K562 (cell line): ENCODE results near the gene PTK6. TPM values are rescaled to one million over a fixed set of nuclear protein-coding genes. Genes with fewer than 3 reads are reported as not detected.

Experiments
- ATAC-seq: fragments of 200-7000 bp; cut with Tn5 transposase; 3 replicates; pipeline ENCODE4 v1.9.1; 2020; ENCODE audit warnings: moderate library complexity
- BruUV-seq: library from RNA; stranded (reverse); fragments of 400-500 nt; replicated peaks from 2 replicates; lab custom pipeline; 2021; lab: Mats Ljungman, UMichigan
- CTCF ChIA-PET: fragments of 300-600 bp; formaldehyde crosslinking; extraction: SDS; loops from one replicate; lab custom pipeline; 2021; ENCODE audit warnings: low intra/inter-chr PET ratio; lab: Yijun Ruan, JAX
- POLR2A ChIA-PET: fragments of 300-600, 350-650 bp; sonication (Branson Sonifier 250); formaldehyde crosslinking; extraction: SDS; loops from one replicate; lab custom pipeline; 2021; ENCODE audit warnings: antibody characterized with exemption, inconsistent platforms; lab: Yijun Ruan, JAX
- DNase-seq, 4 experiments: peaks; one replicate each; pipeline versions ENCODE4 v3.0.0 to v3.0.0-alpha.2; 2011 to 2018; ENCODE audit warnings: low spot score in 3 of 4, mixed read lengths in 3 of 4; ENCODE audit errors: extremely low read depth in 1 of 4
- FAIRE-seq: peaks from 2 replicates; lab custom pipeline; 2011; peaks lifted over from hg19 to GRCh38; lab: Jason Lieb, UNC
- H2AFZ ChIP-seq: 2 replicates; pipeline ENCODE4 v1.6.0; 2011; ENCODE audit warnings: low read depth, low read length, control low read depth, inconsistent platforms
- H3K27ac ChIP-seq: fragments of 200-600 bp; 3 replicates; pipeline ENCODE4 v1.8.0; 2011; ENCODE audit warnings: low read depth, mild to moderate bottlenecking, control low read depth, inconsistent platforms, low read length, moderate library complexity, mixed read lengths; ENCODE audit errors: extremely low read depth
- H3K27me3 ChIP-seq, 2 experiments: fragments of 300-600 bp in 1 of 2; 2 replicates in 1 of 2; 3 replicates in 1 of 2; pipeline versions ENCODE4 v1.6.0 to v1.8.0; 2011; ENCODE audit warnings: inconsistent platforms in 2 of 2, low read length in 2 of 2, mild to moderate bottlenecking in 1 of 2, mixed read lengths in 1 of 2, moderate library complexity in 1 of 2; ENCODE audit not compliant: control insufficient read depth in 2 of 2, insufficient read depth in 2 of 2
- H3K36me3 ChIP-seq: fragments of 300-600 bp; 3 replicates; pipeline ENCODE4 v1.8.0; 2011; ENCODE audit warnings: mild to moderate bottlenecking, low read length, inconsistent platforms; ENCODE audit not compliant: control insufficient read depth, insufficient read depth
- H3K4me1 ChIP-seq, 2 experiments: fragments of 200-600 bp in 1 of 2; replicated peaks in 1 of 2; 2 replicates in 1 of 2; 3 replicates in 1 of 2; pipeline versions ENCODE4 v1.5.1 to v1.8.0; 2011; ENCODE audit warnings: inconsistent platforms in 2 of 2, low read length in 2 of 2, mild to moderate bottlenecking in 1 of 2, mixed read lengths in 1 of 2, moderate library complexity in 1 of 2; ENCODE audit not compliant: control insufficient read depth in 2 of 2, insufficient read depth in 2 of 2
- H3K4me2 ChIP-seq: 2 replicates; pipeline ENCODE4 v1.6.1; 2011; ENCODE audit warnings: low read length, control low read depth, inconsistent platforms, mixed read lengths; ENCODE audit not compliant: insufficient read depth
- H3K4me3 ChIP-seq: fragments of 200-600 bp; sonication (generic), shearing (Covaris generic); 2 replicates; pipeline ENCODE4 v1.5.1; 2016; ENCODE audit warnings: control low read depth, inconsistent platforms
- H3K79me2 ChIP-seq: fragments of 200-600 bp; 3 replicates; pipeline ENCODE4 v1.8.0; 2011; ENCODE audit warnings: low read length, inconsistent platforms; ENCODE audit not compliant: control insufficient read depth, insufficient read depth
- H3K9ac ChIP-seq, 2 experiments: 2 replicates each; pipeline versions ENCODE4 v1.6.0 to v1.6.1; 2011; ENCODE audit warnings: low read depth in 2 of 2, low read length in 2 of 2, control low read depth in 1 of 2, inconsistent platforms in 1 of 2, mild to moderate bottlenecking in 1 of 2, mixed read lengths in 1 of 2; ENCODE audit not compliant: insufficient read depth in 1 of 2
- H3K9me1 ChIP-seq: one replicate; pipeline ENCODE4 v1.6.0; 2011; ENCODE audit warnings: inconsistent platforms, mild to moderate bottlenecking, low read length, moderate library complexity; ENCODE audit not compliant: control insufficient read depth, insufficient read depth
- H3K9me3 ChIP-seq: replicated peaks from 2 replicates; pipeline ENCODE4 v1.5.1; 2011; ENCODE audit warnings: low read depth, low read length, inconsistent platforms; ENCODE audit not compliant: control insufficient read depth, insufficient read depth
- H4K20me1 ChIP-seq: replicated peaks from 2 replicates; pipeline ENCODE4 v1.6.1; 2011; ENCODE audit warnings: low read length, inconsistent platforms, mixed read lengths; ENCODE audit not compliant: control insufficient read depth, insufficient read depth
- ASH1L ChIP-seq: fragments of 450-650 bp; IDR thresholded peaks from 2 replicates; pipeline ENCODE4 v1.6.1; 2018; ENCODE audit warnings: borderline replicate concordance, mild to moderate bottlenecking, low read depth; ENCODE audit not compliant: partially characterized antibody
- CC2D1A ChIP-seq: fragments of 450-650 bp; IDR thresholded peaks from 2 replicates; pipeline ENCODE4 v1.6.1; 2017; ENCODE audit warnings: mild to moderate bottlenecking
- KDM4B ChIP-seq, 2 experiments: fragments of 450-650 bp in 1 of 2; sonication (generic) in 1 of 2; IDR thresholded peaks; 2 replicates each; pipeline ENCODE4 v1.6.1; 2016 to 2017; ENCODE audit warnings: borderline replicate concordance in 2 of 2, antibody characterized with exemption in 1 of 2, low read depth in 1 of 2, mild to moderate bottlenecking in 1 of 2
- PURB ChIP-seq: sonication (generic); formaldehyde crosslinking; IDR thresholded peaks from 2 replicates; pipeline ENCODE4 v1.9.0; 2021; ENCODE audit warnings: low read depth, mild to moderate bottlenecking, missing genetic modification reagents
- SFPQ ChIP-seq: fragments of 200-400 bp; formaldehyde crosslinking; IDR thresholded peaks from 2 replicates; pipeline ENCODE4 v1.6.1; 2017; ENCODE audit warnings: mild to moderate bottlenecking, low read depth, low read length, moderate library complexity
- SMAD2 ChIP-seq: fragments of 150-350 bp; IDR thresholded peaks from 2 replicates; pipeline ENCODE4 v1.6.1; 2014; ENCODE audit warnings: low read depth, mild to moderate bottlenecking, low read length
- WGBS: fragments of 100-300 bp; shearing (Covaris generic); methylation state at CpG from one replicate; pipeline ENCODE4 v1.1.6; 2016; ENCODE audit warnings: low coverage, mixed read lengths; ENCODE audit not compliant: insufficient coverage; ENCODE audit errors: missing lambda C conversion rate; 5-methylcytosine and 5-hydroxymethylcytosine counted together
- in situ Hi-C: fragments of 300-500 bp; cut with MboI; formaldehyde crosslinking; loops from 4 replicates; pipeline ENCODE4 v1.15.0; 2018; ENCODE audit warnings: inconsistent platforms, mixed read lengths
- intact Hi-C: fragments of 100-400 bp; cut with micrococcal nuclease; formaldehyde crosslinking; loops from 2 replicates; pipeline ENCODE4 v1.14.2; 2022
- polyA plus RNA-seq, 8 experiments: library from polyadenylated mRNA; depleted of rRNA in 4 of 8; stranded (reverse) in 5 of 8; unstranded in 3 of 8; fragments of >200 nt; fragmentation: Nextera tagmentation in 2 of 8; fragmentation: Illumina TruSeq in 1 of 8; extraction: Ambion mirVana in 2 of 8; extraction: Trizol in 1 of 8; gene quantifications; 2 replicates each; pipeline versions ENCODE4 v1.2.1 to v1.2.3, GENCODE V29; 2011 to 2014; ENCODE audit warnings: inconsistent platforms in 1 of 8, missing spikeins in 1 of 8
- total RNA-seq, 7 experiments: library from RNA; depleted of rRNA in 6 of 7; stranded (reverse); fragments of >200 nt in 6 of 7; fragmentation: Illumina TruSeq in 2 of 7; extraction: Trizol in 2 of 7; gene quantifications; 2 replicates each; pipeline versions ENCODE4 v1.2.1 to v1.2.3, GENCODE V29; 2011 to 2021; ENCODE audit warnings: low replicate concordance in 1 of 7
- TF ChIP-seq, protein P1 (sequence below), 2 experiments: IDR thresholded peaks in 1 of 2; conservative IDR thresholded peaks in 1 of 2; 2 replicates each; pipeline ENCODE4 v1.6.1; 2016; ENCODE audit warnings: low read depth in 2 of 2, mild to moderate bottlenecking in 1 of 2, missing compliant biosample characterization in 1 of 2, missing genetic modification characterization in 1 of 2, moderate library complexity in 1 of 2
- TF ChIP-seq, protein P2 (sequence below): fragments of 250-450 bp; sonication (Bioruptor Pico); IDR thresholded peaks from 2 replicates; pipeline ENCODE4 v1.8.0; 2021; ENCODE audit warnings: borderline replicate concordance, mild to moderate bottlenecking, moderate library complexity; ENCODE audit not compliant: poor library complexity, severe bottlenecking

PTK6 gene
- total and polyA plus RNA-seq, 9 of the 15 experiments (the other 6 are each of a cell fraction or from before 2014, with no cell fraction given) = 0.07 TPM; not detected in 8

DNA sequence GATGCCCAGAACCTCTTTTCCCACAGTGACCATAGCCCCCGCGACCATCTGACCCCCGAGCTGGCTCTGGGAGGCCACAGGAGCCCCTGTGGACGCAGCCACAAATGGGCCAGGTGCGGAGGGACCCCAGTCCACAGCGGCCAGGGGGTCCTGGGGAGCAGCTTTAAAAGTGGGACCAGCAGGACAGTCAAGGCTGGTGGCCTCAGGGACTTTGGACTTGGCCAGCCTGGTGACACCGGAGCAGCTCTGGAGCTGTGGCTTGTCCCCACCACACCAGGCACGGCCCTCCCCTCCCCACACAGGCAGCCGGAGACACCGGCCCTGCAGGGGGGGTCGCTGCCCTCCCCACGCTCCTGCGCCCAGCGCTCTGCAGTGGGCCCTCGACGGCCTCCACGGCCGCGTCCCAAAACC, 20.3 kb upstream of the PTK6 start:
- CTCF ChIA-PET = no interaction called here
- H3K4me1 ChIP-seq = peaks cover 11 to 86% of the 10 kb centered on the region in 2 experiments
- WGBS = 33% methylated on average over 8 of the region's 19 CpGs

More for the DNA sequence above, 20.3 kb upstream of the PTK6 start:
- Histone ChIP-seq H3K36me3 (no peaks in the 10 kb centered on the region), H3K4me2 (no peak overlapping the region), H2AFZ (no peak overlapping the region), H3K4me3 (no peak overlapping the region), H3K27me3 (no peaks in the 10 kb centered on the region), H3K9ac (no peak overlapping the region), H3K79me2 (no peaks in the 10 kb centered on the region), H3K9me3 (no peaks in the 10 kb centered on the region), H3K9me1 (no peaks in the 10 kb centered on the region), H3K27ac (no peak overlapping the region), H4K20me1 (no peaks in the 10 kb centered on the region)
- no TSS peak for BruUV-seq
- TF ChIP-seq KDM4B (IDR thresholded peaks at IDR 0.05; ENCODE audit: borderline replicate concordance in 2 of 2, low read depth in 1 of 2) (no peak), CC2D1A (no peak), SMAD2 (no peak), ASH1L (no peak), SFPQ (no peak), PURB (CRISPR knock-in tag) (no peak)
- TF ChIP-seq, protein P1, sequence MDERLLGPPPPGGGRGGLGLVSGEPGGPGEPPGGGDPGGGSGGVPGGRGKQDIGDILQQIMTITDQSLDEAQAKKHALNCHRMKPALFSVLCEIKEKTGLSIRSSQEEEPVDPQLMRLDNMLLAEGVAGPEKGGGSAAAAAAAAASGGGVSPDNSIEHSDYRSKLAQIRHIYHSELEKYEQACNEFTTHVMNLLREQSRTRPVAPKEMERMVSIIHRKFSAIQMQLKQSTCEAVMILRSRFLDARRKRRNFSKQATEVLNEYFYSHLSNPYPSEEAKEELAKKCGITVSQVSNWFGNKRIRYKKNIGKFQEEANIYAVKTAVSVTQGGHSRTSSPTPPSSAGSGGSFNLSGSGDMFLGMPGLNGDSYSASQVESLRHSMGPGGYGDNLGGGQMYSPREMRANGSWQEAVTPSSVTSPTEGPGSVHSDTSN (CRISPR knock-in tag; IDR thresholded peaks at IDR 0.05; ENCODE audit: low read depth) = no peak
- TF ChIP-seq, protein P1 (tag; conservative IDR thresholded peaks at IDR 0.05; ENCODE audit: low read depth) = no peak
- TF ChIP-seq, protein P2, sequence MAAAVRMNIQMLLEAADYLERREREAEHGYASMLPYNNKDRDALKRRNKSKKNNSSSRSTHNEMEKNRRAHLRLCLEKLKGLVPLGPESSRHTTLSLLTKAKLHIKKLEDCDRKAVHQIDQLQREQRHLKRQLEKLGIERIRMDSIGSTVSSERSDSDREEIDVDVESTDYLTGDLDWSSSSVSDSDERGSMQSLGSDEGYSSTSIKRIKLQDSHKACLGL (CRISPR knock-in tag) = no peak
- intact Hi-C loops (loop anchor here (10.0 kb wide), 1 partner anchor 307 kb away; the partner anchor contains the start of genes ABHD16B and TPD52L2), in situ Hi-C loops (no loop called here)
- no peak for FAIRE-seq
- no peak for DNase-seq
- no peak for ATAC-seq
- POLR2A ChIA-PET = interaction anchor here (0.6 to 1.0 kb wide), 6 partner anchors 8 to 150 kb away, joined by 3 to 4 read pairs (median 3); partner anchors contain the start of genes ARFRP1 and ZGPAT
